ENCODE data around the gene XPNPEP3.
"Not testable (repeated sequence)": the region's sequence is repeated elsewhere in the genome, so short reads cannot be mapped to it uniquely, and the experiment has no call there.

DNA sequence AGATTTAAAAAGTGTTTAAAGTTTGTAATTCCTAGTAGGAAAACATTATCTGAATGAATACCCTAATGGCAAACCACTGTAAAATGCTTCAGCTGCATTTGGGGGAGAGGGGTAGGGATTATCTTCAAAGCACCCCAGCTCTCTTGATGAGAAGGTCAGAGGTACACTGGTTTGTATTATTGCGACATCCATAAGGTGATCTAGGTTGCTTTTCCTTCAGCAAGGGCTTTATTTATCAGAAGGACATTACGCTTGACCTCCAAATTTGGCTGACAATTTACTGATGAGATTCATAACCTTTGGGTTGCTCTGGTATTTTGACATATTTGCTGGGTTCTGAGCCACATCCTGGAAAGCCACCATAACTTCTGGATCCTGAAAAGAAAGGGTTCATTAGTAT, 30.7 kb upstream of the XPNPEP3 start:
- not testable (repeated sequence) for TF ChIP-seq TRIM28 (IDR thresholded peaks at IDR 0.05; ENCODE audit: borderline replicate concordance, low read length)
- TF ChIP-seq, protein P1, sequence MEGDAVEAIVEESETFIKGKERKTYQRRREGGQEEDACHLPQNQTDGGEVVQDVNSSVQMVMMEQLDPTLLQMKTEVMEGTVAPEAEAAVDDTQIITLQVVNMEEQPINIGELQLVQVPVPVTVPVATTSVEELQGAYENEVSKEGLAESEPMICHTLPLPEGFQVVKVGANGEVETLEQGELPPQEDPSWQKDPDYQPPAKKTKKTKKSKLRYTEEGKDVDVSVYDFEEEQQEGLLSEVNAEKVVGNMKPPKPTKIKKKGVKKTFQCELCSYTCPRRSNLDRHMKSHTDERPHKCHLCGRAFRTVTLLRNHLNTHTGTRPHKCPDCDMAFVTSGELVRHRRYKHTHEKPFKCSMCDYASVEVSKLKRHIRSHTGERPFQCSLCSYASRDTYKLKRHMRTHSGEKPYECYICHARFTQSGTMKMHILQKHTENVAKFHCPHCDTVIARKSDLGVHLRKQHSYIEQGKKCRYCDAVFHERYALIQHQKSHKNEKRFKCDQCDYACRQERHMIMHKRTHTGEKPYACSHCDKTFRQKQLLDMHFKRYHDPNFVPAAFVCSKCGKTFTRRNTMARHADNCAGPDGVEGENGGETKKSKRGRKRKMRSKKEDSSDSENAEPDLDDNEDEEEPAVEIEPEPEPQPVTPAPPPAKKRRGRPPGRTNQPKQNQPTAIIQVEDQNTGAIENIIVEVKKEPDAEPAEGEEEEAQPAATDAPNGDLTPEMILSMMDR (tag by site-specific recombination; IDR thresholded peaks at IDR 0.05) = not testable (repeated sequence)
